GM23248 (cell line): ENCODE data around the gene CREM.

ENCODE experiments used
- EZH2 ChIP-seq: fragments of 200-600 bp; sonication (generic); IDR thresholded peaks from 2 replicates; pipeline ENCODE4 v1.6.1; 2018; ENCODE audit warnings: antibody characterized with exemption, mild to moderate bottlenecking; ENCODE audit not compliant: insufficient read depth, poor library complexity, severe bottlenecking
- EZH2phosphoT487 ChIP-seq: fragments of 200-600 bp; sonication (generic); IDR thresholded peaks from 2 replicates; pipeline ENCODE4 v1.6.1; 2018; ENCODE audit warnings: antibody characterized with exemption, moderate library complexity, mild to moderate bottlenecking, low read depth; ENCODE audit not compliant: insufficient read depth

DNA sequence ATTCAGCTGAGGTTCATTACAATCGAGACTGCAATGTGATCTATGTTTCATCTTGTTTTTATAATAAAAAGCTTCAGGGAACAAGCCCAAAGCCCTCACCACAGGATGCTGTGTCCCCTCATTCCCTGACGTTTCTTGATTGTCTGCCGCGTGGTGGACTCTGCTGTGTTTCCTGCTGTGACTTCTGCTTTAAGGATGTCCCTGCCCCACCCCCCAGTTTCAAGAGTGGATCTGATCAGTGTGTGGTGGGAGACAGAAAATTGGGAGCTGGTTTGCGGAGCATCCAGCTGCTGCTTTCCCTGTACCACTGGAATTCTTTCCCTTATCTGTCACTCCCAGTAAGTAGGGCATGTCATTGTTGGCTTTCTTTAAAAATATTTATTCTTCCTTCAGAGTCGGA is 86.2 kb downstream of the CREM start:
- TF ChIP-seq EZH2 (no peak), EZH2phosphoT487 (no peak)
